Heart left ventricle (tissue), 13 donors: ENCODE data around the gene ST8SIA6.

Experiments
- CTCF ChIP-seq, 12 donors: fragments of 200-600 bp; sonication (generic) in 4 of 12; IDR thresholded peaks; one replicate each; pipeline versions ENCODE4 v1.5.0 to v1.8.0; 2018 to 2022; ENCODE audit warnings: antibody characterized with exemption in 12 of 12, mild to moderate bottlenecking in 5 of 12
- POLR2A ChIP-seq, 2 donors: fragments of 450-650 bp; IDR thresholded peaks; one replicate each; pipeline ENCODE4 v1.6.1; 2017; ENCODE audit warnings: antibody characterized with exemption in 2 of 2, mild to moderate bottlenecking in 2 of 2, moderate library complexity in 2 of 2
- donor health status: ischemic (EF 13 %, LVEDD 7.1; RV severe dilation, severe dysfunction).
- donor health status: DM: no; HTN: yes; CAD: no.
- donor health status: DM: no; HTN: no; CAD: no.
- donor health status: ischemic (EF 25% LVEDD 6.9; RV normal size, moderate dysfunction).
- donor health status: ischemic (EF 25% LVEDD 5.7; RV mildly dilated, moderate dysfunction).
- donor health status: ischemic (EF 35%, LVEDD 5.7; RV mildly dilated, moderate dysfunction).
- donor health status: nonischemic (EF 11% LVEDD 7.7; RV severe dilation, severe dysfunction).
- donor health status: DM: yes; HTN: yes; CAD: no.
- donor health status: PGD.
- donor health status: ischemic (EF 29% LVEDD 5.4; RV normal size, mild dysfunction).
- donor health status: nonischemic (EF 23%, LVEDD 6.1; RV moderate dilation, normal function).

DNA sequence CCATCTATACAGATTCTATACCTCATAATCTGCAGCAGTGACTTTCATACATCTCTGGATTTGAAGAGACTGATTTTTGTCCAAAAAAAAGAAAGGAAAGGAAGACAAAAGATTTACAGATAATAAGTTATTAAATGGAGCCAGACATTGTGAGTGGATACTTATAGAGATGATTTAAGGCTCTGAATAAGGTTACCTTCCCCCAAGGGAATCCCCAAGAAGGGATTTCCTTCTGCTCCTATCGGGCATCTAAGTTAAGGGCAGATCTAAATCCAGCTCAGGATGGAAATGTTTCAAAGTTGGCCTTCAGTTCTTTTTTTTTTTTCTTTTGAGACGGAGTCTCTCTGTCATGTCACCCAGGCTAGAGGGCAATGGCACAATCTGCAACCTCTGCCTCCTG is 97.6 kb downstream of the ST8SIA6 start:
- TF ChIP-seq CTCF (IDR thresholded peaks at IDR 0.05) (no peak), POLR2A (IDR thresholded peaks at IDR 0.05) (no peak)
